GM12878 (cell line): ENCODE results near the gene C1QTNF12. TPM values are rescaled to one million over a fixed set of nuclear protein-coding genes. Genes with fewer than 3 reads are reported as not detected.

Experiments
- ATAC-seq: fragments of 200-7000 bp; cut with Tn5 transposase; 3 replicates; pipeline ENCODE4 v1.9.1; 2020; ENCODE audit warnings: mild to moderate bottlenecking, moderate library complexity
- BruUV-seq: library from RNA; stranded (reverse); fragments of 400-500 nt; replicated peaks from 2 replicates; lab custom pipeline; 2021; lab: Mats Ljungman, UMichigan
- CTCF ChIA-PET: fragments of 300-600 bp; sonication (Branson Sonifier 250); formaldehyde crosslinking; extraction: SDS; loops from one replicate; lab custom pipeline; 2021; ENCODE audit warnings: inconsistent platforms; lab: Yijun Ruan, JAX
- POLR2A ChIA-PET: fragments of 350-600 bp; formaldehyde crosslinking; extraction: SDS; loops from one replicate; lab custom pipeline; 2021; ENCODE audit warnings: inconsistent platforms; lab: Charles Lee
- RAD21 ChIA-PET: fragments of 300-600 bp; sonication (Branson Sonifier 250); formaldehyde crosslinking; loops from one replicate; lab custom pipeline; 2023; ENCODE audit warnings: antibody characterized with exemption; ENCODE audit not compliant: unreplicated experiment; lab: Charles Lee
- SMC1A ChIA-PET: fragments of 300-600 bp; sonication (Branson Sonifier 250); formaldehyde crosslinking; loops from one replicate; lab custom pipeline; 2023; ENCODE audit not compliant: unreplicated experiment, uncharacterized antibody; lab: Charles Lee
- DNase-seq: peaks from one replicate; pipeline ENCODE4 v3.0.0-alpha.2; 2011; ENCODE audit warnings: low read depth, low spot score
- FAIRE-seq: peaks from 3 replicates; lab custom pipeline; 2011; peaks lifted over from hg19 to GRCh38; lab: Jason Lieb, UNC
- H2AFZ ChIP-seq: 2 replicates; pipeline ENCODE4 v1.6.0; 2011; ENCODE audit warnings: low read depth, low read length, control low read depth; ENCODE audit not compliant: control insufficient read depth
- H3K27ac ChIP-seq: 2 replicates; pipeline ENCODE4 v1.5.1; 2011; ENCODE audit warnings: control low read depth; ENCODE audit not compliant: control insufficient read depth, insufficient read depth
- H3K27me3 ChIP-seq, 2 experiments: replicated peaks in 1 of 2; 2 replicates each; pipeline versions ENCODE4 v1.6.0 to v1.6.1; 2011; ENCODE audit warnings: low read length in 1 of 2; ENCODE audit not compliant: control insufficient read depth in 2 of 2, insufficient read depth in 2 of 2
- H3K36me3 ChIP-seq, 2 experiments: 2 replicates each; pipeline ENCODE4 v1.5.1; 2011; ENCODE audit warnings: low read length in 1 of 2; ENCODE audit not compliant: control insufficient read depth in 2 of 2, insufficient read depth in 2 of 2
- H3K4me1 ChIP-seq: 2 replicates; pipeline ENCODE4 v1.6.1; 2011; ENCODE audit warnings: mild to moderate bottlenecking, low read length, moderate library complexity, mixed read lengths; ENCODE audit not compliant: control insufficient read depth, insufficient read depth
- H3K4me2 ChIP-seq: 2 replicates; pipeline ENCODE4 v1.6.0; 2011; ENCODE audit warnings: control low read depth; ENCODE audit not compliant: control insufficient read depth, insufficient read depth
- H3K4me3 ChIP-seq: fragments of 200-600 bp; sonication (generic); 2 replicates; pipeline ENCODE4 v1.5.1; 2016
- H3K79me2 ChIP-seq: 2 replicates; pipeline ENCODE4 v1.6.0; 2011; ENCODE audit warnings: low read length; ENCODE audit not compliant: control insufficient read depth, insufficient read depth
- H3K9ac ChIP-seq: 2 replicates; pipeline ENCODE4 v1.8.0; 2011; ENCODE audit warnings: low read length, control low read depth, mixed read lengths; ENCODE audit not compliant: control insufficient read depth, insufficient read depth
- H3K9me3 ChIP-seq: replicated peaks from 3 replicates; pipeline ENCODE4 v1.5.1; 2011; ENCODE audit warnings: mild to moderate bottlenecking, low read length; ENCODE audit not compliant: control insufficient read depth, insufficient read depth
- H4K20me1 ChIP-seq: 2 replicates; pipeline ENCODE4 v1.6.0; 2011; ENCODE audit not compliant: control insufficient read depth, insufficient read depth
- BMI1 ChIP-seq: fragments of 450-650 bp; IDR thresholded peaks from 2 replicates; pipeline ENCODE4 v1.6.1; 2016; ENCODE audit warnings: mild to moderate bottlenecking, moderate library complexity, borderline replicate concordance
- ELK1 ChIP-seq: IDR thresholded peaks from 2 replicates; pipeline ENCODE4 v1.6.1; 2012; ENCODE audit warnings: low read depth, low read length, improper control_type of control experiment
- ETV6 ChIP-seq, 2 experiments: fragments of 450-650 bp in 1 of 2; IDR thresholded peaks in 1 of 2; conservative IDR thresholded peaks in 1 of 2; 2 replicates each; pipeline ENCODE4 v1.6.1; 2014; ENCODE audit warnings: antibody characterized with exemption in 1 of 2, borderline replicate concordance in 1 of 2, low read depth in 1 of 2, mild to moderate bottlenecking in 1 of 2, moderate library complexity in 1 of 2
- EZH2 ChIP-seq: IDR thresholded peaks from 2 replicates; pipeline ENCODE4 v1.6.1; 2012; ENCODE audit warnings: low read depth, mild to moderate bottlenecking, control low read depth, inconsistent platforms, low read length, borderline replicate concordance; ENCODE audit not compliant: control insufficient read depth
- HSF1 ChIP-seq: fragments of 150-350 bp; IDR thresholded peaks from 2 replicates; pipeline ENCODE4 v1.6.1; 2014; ENCODE audit warnings: mild to moderate bottlenecking, low read depth, low read length
- MYC ChIP-seq: IDR thresholded peaks from 2 replicates; pipeline ENCODE4 v1.6.1; 2011; ENCODE audit warnings: mild to moderate bottlenecking, low read length, moderate library complexity, inconsistent platforms; ENCODE audit not compliant: insufficient read depth, insufficient replicate concordance, insufficient read length, severe bottlenecking
- NR2F1 ChIP-seq: fragments of 450-650 bp; conservative IDR thresholded peaks from 2 replicates; pipeline ENCODE4 v1.6.1; 2017; ENCODE audit warnings: mild to moderate bottlenecking
- ZBTB33 ChIP-seq: fragments of 450-650 bp; IDR thresholded peaks from 2 replicates; pipeline ENCODE4 v1.6.1; 2017; ENCODE audit warnings: mild to moderate bottlenecking
- ZZZ3 ChIP-seq: IDR thresholded peaks from 2 replicates; pipeline ENCODE4 v1.6.1; 2011; ENCODE audit warnings: low read depth; ENCODE audit not compliant: control insufficient read depth, insufficient read length
- WGBS: methylation state at CpG from one replicate; pipeline ENCODE4 v1.1.6; 2016; ENCODE audit warnings: low lambda C conversion rate; ENCODE audit not compliant: insufficient replicate concordance, insufficient coverage; ENCODE audit errors: missing lambda C conversion rate; 5-methylcytosine and 5-hydroxymethylcytosine counted together
- in situ Hi-C: fragments of 300-500 bp; cut with MboI; formaldehyde crosslinking; loops from 9 replicates; pipeline ENCODE4 v1.14.3; 2018; ENCODE audit warnings: mixed read lengths
- intact Hi-C: fragments of 100-400 bp; cut with micrococcal nuclease; formaldehyde crosslinking; loops from one replicate; pipeline ENCODE4 v1.14.2; 2022; ENCODE audit not compliant: unreplicated experiment
- polyA plus RNA-seq, 11 experiments: library from polyadenylated mRNA; depleted of rRNA in 4 of 11; unstranded in 6 of 11; stranded (reverse) in 5 of 11; fragments of >200 nt; fragmentation: Nextera tagmentation in 4 of 11; fragmentation: Illumina TruSeq in 1 of 11; extraction: Ambion mirVana in 4 of 11; extraction: Trizol in 1 of 11; gene quantifications; 1 replicate in 1 of 11; 2 replicates in 10 of 11; pipeline versions ENCODE4 v1.2.1 to v1.2.3, GENCODE V29; 2011 to 2016; ENCODE audit warnings: inconsistent platforms in 2 of 11, missing spikeins in 2 of 11, low read depth in 1 of 11
- total RNA-seq, 4 experiments: library from RNA; depleted of rRNA in 3 of 4; stranded (reverse); fragments of >200 nt in 3 of 4; fragmentation: Illumina TruSeq in 1 of 4; extraction: Trizol in 1 of 4; gene quantifications; 2 replicates each; pipeline versions ENCODE4 v1.2.1 to v1.2.3, GENCODE V29; 2013 to 2021

Gene C1QTNF12
- total and polyA plus RNA-seq, 10 of the 15 experiments (the other 5 are each of a cell fraction or from before 2014, with no cell fraction given), result 0.17 to 1.0 (median 0.31) TPM; not detected in 5

GRCh38 chr1:1243807-1244191 is 2.7 kb downstream of the C1QTNF12 start (continued):
- TF ChIP-seq EZH2, result no peak

GRCh38 chr1:1243266-1243660 is 3.3 kb downstream of the C1QTNF12 start:
- no peak for ATAC-seq
- 62% methylated on average over 22 of the region's 23 CpGs for WGBS
- RAD21 ChIA-PET, result no interaction called here
- Histone ChIP-seq H3K4me1 (no peaks in the 10 kb centered on the region), H3K79me2 (no peaks in the 10 kb centered on the region)
- intact Hi-C loops, result no loop called here
- TF ChIP-seq NR2F1 (no peak), MYC (no peak), ELK1 (no peak), ZZZ3 (no peak), ETV6 (conservative IDR thresholded peaks at IDR 0.05 in 1 of 2, IDR thresholded peaks at IDR 0.05 in 1 of 2; ENCODE audit: borderline replicate concordance in 1 of 2, low read depth in 1 of 2) (no peak), HSF1 (no peak), ZBTB33 (no peak), BMI1 (no peak)
- TF ChIP-seq, all 136 proteins: peak for 0
- ChIA-PET POLR2A (no interaction called here), CTCF (no interaction called here), SMC1A (no interaction called here)
- H3K27ac ChIP-seq, result no peak overlapping the region
- FAIRE-seq, result no peak
- no TSS peak for BruUV-seq
- H3K4me3 ChIP-seq, result no peak overlapping the region
- H3K4me2 ChIP-seq, result no peak overlapping the region
- in situ Hi-C loops, result no loop called here
- no peaks in the 10 kb centered on the region for H3K36me3 ChIP-seq
- H3K9me3 ChIP-seq, result no peaks in the 10 kb centered on the region
- peaks cover 1 to 5% of the 10 kb centered on the region in 2 experiments; a peak in 3 of 4 replicates for H3K27me3 ChIP-seq
- no peaks in the 10 kb centered on the region for H4K20me1 ChIP-seq
- H3K9ac ChIP-seq, result no peak overlapping the region
- DNase-seq, result no peak
- no peak overlapping the region for H2AFZ ChIP-seq
